ENCODE results near the gene NUP93. TPM values are rescaled to one million over a fixed set of nuclear protein-coding genes. Genes with fewer than 3 reads are reported as not detected.

NUP93 gene
- total and polyA plus RNA-seq, 9 of the 15 experiments (the other 6 are each of a cell fraction or from before 2014, with no cell fraction given): 92.0 to 162 (median 121) TPM

GRCh38 chr16:56817056-56817455, 87.1 kb downstream of the NUP93 start (continued):
- TF ChIP-seq ZNF609 (CRISPR knock-in tag; IDR thresholded peaks at IDR 0.05; ENCODE audit: borderline replicate concordance): no peak

DNA sequence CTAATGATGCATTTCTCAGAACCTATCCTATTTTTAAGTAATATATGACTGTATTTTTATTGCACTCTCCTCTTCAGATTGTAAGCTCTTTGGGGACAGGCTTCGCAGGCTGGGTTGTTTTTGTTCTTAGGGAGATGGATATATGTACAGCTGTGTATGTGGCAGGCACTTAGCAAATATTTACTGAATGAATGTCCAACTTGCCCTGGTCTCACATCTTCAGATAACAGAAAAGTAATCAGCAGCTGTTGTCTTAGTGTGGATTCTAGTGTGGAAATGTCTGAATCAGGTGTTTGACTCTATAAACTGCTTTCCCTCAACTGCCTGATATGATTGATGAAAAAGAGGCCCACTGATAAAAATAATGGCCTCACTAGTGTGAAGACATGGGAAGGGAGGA, 88.0 kb downstream of the NUP93 start:
- intact Hi-C loops (cut with micrococcal nuclease) (no loop called here), in situ Hi-C loops (cut with MboI) (no loop called here)
- ATAC-seq: no peak
- H3K27me3 ChIP-seq (ENCODE audit: control insufficient read depth in 2 of 2, insufficient read depth in 2 of 2, low read length in 2 of 2): no peaks in the 10 kb centered on the region
- no peaks in the 10 kb centered on the region for H3K9me1 ChIP-seq (ENCODE audit: control insufficient read depth, insufficient read depth, low read length)
- POLR2A ChIA-PET: interaction anchor here (0.7 to 1.6 kb wide), 2 partner anchors 13 to 14 kb away, joined by 3 read pairs; no protein-coding TSS in a partner anchor
- WGBS (ENCODE audit: insufficient coverage, low coverage, missing lambda C conversion rate): 100% methylated on average over 1 of the region's 1 CpG
- CTCF ChIA-PET (ENCODE audit: low intra/inter-chr PET ratio): no interaction called here
- H3K4me3 ChIP-seq: no peak overlapping the region
- no peak overlapping the region for H3K27ac ChIP-seq (ENCODE audit: extremely low read depth, low read depth, low read length)
- TF ChIP-seq NR1H2 (CRISPR knock-in tag; IDR thresholded peaks at IDR 0.05) (no peak), MTA1 (IDR thresholded peaks at IDR 0.05; ENCODE audit: borderline replicate concordance) (no peak), PYGO2 (tag; IDR thresholded peaks at IDR 0.05) (no peak), NR4A1 (CRISPR knock-in tag; IDR thresholded peaks at IDR 0.05) (no peak), NR4A1 (tag; IDR thresholded peaks at IDR 0.05) (no peak)
- no peak overlapping the region for H3K9ac ChIP-seq (ENCODE audit: insufficient read depth in 1 of 2, low read depth in 2 of 2, low read length in 2 of 2)
- H4K20me1 ChIP-seq (replicated peaks; ENCODE audit: control insufficient read depth, insufficient read depth, low read length): no peaks in the 10 kb centered on the region
- H3K36me3 ChIP-seq (ENCODE audit: control insufficient read depth, insufficient read depth, low read length): peaks cover 56% of the 10 kb centered on the region; the same call in 2 of the 3 replicates
- H3K4me2 ChIP-seq (ENCODE audit: insufficient read depth, low read length): no peak overlapping the region
- H3K4me1 ChIP-seq (replicated peaks in 1 of 2; ENCODE audit: control insufficient read depth in 2 of 2, insufficient read depth in 2 of 2, low read length in 2 of 2): no peaks in the 10 kb centered on the region
- no peaks in the 10 kb centered on the region for H3K79me2 ChIP-seq (ENCODE audit: control insufficient read depth, insufficient read depth, low read length)
- no peak for DNase-seq (ENCODE audit: extremely low read depth in 1 of 4, low spot score in 3 of 4)
- H3K9me3 ChIP-seq (replicated peaks; ENCODE audit: control insufficient read depth, insufficient read depth, low read depth, low read length): no peaks in the 10 kb centered on the region
- H2AFZ ChIP-seq (ENCODE audit: low read depth, low read length): no peak overlapping the region
- no peak for FAIRE-seq
- BruUV-seq (replicated peaks): no TSS peak

Data from K562 (cell line).